Breast epithelium (tissue), 3 donors: ENCODE measurements around the gene NDUFAF3.

Source experiments
- POLR2A ChIP-seq: fragments of 450-650 bp; IDR thresholded peaks from one replicate; pipeline ENCODE4 v1.6.1; 2016; ENCODE audit warnings: antibody characterized with exemption, mild to moderate bottlenecking, moderate library complexity
- TF ChIP-seq, protein P1 (sequence below), 3 donors: fragments of 450-650 bp; IDR thresholded peaks; one replicate each; pipeline ENCODE4 v1.5.1; 2016 to 2017; ENCODE audit warnings: antibody characterized with exemption in 3 of 3, mild to moderate bottlenecking in 3 of 3, moderate library complexity in 3 of 3

DNA sequence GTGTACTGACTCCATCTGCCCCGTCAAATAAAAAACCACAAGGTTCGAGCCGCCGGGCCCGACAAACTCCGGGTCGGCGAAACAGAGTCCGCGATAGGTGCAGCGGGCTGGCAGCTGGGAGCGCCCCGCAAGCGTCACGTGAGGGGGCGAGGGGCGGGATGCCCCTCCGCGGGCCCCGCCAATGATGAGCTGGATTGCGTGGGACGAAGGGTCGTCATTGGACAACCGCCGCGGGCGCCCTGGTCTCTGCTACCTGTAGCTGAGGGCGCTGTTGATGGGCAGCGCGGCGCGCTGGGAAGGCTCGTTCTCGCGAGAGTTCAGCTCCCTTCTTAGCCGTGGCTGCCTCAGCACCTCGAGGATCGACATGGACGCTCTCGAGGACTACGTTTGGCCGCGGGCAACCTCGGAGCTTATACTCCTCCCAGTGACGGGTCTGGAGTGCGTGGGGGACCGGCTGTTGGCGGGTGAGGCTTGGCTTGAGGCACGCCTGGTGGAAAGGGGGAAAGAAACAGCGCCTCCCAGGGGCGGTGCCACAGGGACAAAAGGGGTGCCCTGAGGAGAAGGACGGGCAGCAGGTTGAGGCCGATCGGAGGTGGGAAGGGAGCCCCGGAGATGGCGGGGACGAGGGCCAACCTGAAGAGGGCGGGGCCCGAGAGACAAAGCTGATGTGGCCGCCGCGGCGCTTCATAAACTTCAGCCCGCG, 14.7 kb upstream of the NDUFAF3 start, which contains the start of gene WDR6:
- TF ChIP-seq, protein P1, sequence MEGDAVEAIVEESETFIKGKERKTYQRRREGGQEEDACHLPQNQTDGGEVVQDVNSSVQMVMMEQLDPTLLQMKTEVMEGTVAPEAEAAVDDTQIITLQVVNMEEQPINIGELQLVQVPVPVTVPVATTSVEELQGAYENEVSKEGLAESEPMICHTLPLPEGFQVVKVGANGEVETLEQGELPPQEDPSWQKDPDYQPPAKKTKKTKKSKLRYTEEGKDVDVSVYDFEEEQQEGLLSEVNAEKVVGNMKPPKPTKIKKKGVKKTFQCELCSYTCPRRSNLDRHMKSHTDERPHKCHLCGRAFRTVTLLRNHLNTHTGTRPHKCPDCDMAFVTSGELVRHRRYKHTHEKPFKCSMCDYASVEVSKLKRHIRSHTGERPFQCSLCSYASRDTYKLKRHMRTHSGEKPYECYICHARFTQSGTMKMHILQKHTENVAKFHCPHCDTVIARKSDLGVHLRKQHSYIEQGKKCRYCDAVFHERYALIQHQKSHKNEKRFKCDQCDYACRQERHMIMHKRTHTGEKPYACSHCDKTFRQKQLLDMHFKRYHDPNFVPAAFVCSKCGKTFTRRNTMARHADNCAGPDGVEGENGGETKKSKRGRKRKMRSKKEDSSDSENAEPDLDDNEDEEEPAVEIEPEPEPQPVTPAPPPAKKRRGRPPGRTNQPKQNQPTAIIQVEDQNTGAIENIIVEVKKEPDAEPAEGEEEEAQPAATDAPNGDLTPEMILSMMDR (IDR thresholded peaks at IDR 0.05) = peak in 2 of 3 donors; percentile 47 to 48
- TF ChIP-seq POLR2A = peak; percentile 40
